Erythroblast (primary cell): ENCODE measurements around the gene ARID4B.
"Not testable (repeated sequence)": the region's sequence is repeated elsewhere in the genome, so short reads cannot be mapped to it uniquely, and the experiment has no call there.

Experiments
- GATA1 ChIP-seq: IDR thresholded peaks from 2 replicates; pipeline ENCODE4 v1.6.1; 2011; ENCODE audit warnings: low read depth, mild to moderate bottlenecking, control low read depth, low read length, moderate library complexity
- POLR2A ChIP-seq: IDR thresholded peaks from 2 replicates; pipeline ENCODE4 v1.6.1; 2011; ENCODE audit warnings: mild to moderate bottlenecking, low read length

- not testable (repeated sequence) for TF ChIP-seq POLR2A, GATA1
These were observed 18.8 kb downstream of the ARID4B start for GRCh38 chr1:235309206-235309605.
